ENCODE measurements around the gene CCDC14. TPM values are rescaled to one million over a fixed set of nuclear protein-coding genes. Genes with fewer than 3 reads are reported as not detected.
"Not testable (repeated sequence)": the region's sequence is repeated elsewhere in the genome, so short reads cannot be mapped to it uniquely, and the experiment has no call there.

Gene CCDC14
- total RNA-seq, 1 donor from 2014 or later, result 11.8 TPM

DNA sequence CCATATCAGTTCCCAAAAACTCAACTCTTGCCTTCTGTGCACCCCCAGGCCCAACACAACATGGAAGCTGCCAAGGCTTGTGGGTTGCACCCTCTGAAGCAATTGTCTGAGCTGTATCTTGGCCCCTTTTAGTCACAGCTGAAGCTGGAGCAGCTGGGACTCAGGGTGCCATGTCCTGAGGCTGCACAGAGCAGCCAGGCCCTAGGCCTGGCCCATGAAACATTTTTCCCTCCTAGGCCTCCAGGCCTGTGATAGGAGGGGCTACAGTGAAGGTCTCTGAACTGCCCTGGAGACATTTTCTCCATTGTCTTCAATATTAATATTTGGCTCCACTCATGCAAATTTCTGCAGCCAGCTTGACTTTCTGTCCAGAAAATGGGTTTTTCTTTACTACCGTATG is 68.8 kb downstream of the CCDC14 start:
- no peak for ATAC-seq

DNA sequence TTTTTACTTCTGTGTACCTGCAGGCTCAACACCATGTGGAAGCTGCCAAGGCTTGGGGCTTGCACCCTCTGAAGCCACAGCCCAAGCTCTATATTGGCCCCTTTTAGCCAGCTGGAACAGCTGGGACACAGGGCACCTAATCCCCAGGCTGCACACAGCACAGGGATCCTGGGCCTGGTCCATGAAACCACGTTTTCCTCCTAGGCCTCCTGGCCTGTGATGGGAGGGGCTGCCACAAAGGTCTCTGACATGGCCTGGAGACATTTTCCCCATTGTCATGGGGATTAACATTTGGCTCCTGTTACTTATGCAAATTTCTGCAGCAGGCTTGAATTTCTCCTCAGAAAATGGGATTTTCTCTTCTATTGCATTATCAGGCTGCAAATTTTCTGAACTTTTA is 70.0 kb downstream of the CCDC14 start:
- not testable (repeated sequence) for ATAC-seq

DNA sequence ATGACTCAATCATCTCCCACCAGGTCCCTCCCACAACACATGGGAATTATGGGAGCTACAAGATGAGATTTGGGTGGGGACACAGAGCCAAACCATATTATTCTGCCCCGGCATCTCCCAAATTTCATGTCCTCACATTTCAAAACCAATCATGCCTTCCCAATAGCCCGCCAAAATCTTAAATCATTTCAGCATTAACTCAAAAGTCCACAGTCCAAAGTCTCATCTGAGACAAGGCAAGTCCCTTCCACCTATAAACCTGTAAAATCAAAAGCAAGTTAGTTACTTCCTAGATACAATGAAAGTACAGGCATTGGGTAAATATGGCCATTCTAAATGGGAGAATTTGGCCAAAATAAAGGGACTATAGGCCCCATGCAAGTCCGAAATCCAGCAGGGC is 70.9 kb downstream of the CCDC14 start:
- not testable (repeated sequence) for ATAC-seq

DNA sequence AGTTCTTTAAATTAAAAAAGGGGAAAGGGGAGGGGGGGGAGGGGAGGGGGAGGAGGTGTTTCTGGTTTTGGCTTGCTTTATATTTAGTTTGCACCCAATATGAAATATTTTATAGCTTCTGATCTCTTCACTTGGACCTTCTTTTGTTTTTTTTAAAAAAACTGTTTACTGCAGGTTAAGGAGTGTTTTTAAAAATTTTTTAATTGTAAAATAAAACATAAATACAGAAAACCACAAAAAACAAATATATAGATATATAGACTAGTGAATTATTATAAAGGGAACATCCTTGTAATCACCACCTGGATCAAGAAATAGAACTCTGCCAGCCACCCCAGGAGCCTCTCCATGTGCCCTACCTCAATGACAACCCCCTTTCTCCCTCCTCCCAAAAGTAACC is 76.0 kb downstream of the CCDC14 start:
- ATAC-seq, result no peak

DNA sequence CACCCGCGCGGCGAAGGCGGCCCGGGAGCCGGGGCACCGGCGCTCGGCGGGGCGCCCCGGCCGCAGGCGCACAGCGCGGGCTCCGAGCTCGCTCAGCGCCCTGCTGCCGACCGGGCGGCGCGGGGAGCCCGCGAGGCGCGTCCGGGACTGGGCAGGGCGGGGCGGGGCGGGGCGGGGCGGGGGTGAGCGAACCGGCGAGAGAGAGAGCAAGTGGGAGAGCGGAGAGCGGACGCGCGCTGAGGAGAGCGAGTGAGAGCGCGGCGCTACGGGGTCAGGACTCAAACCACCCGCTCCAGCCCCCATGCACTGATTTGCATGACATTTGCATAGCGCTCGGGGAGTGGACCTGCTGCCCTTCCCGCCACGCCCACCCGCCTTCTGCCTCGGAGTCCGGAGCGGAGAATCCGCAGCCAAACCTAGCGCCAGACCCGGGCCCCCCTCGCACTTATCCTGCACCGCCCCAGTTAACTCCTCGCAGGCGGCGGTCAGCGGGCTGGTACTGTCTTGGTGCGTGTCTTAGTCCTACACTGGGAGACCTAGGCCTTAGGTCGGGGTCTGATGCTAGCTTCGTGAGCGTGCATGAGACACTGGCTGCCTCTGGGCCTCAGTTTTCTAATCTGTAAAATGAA is 76.7 kb downstream of the CCDC14 start, which contains the start of gene MYLK:
TSS of gene MYLK (minus strand) at position 130 of the 629 bp plus-strand sequence. CDS start 90,491 bp downstream, outside the sequence.
- peak; percentile 89 for ATAC-seq

DNA sequence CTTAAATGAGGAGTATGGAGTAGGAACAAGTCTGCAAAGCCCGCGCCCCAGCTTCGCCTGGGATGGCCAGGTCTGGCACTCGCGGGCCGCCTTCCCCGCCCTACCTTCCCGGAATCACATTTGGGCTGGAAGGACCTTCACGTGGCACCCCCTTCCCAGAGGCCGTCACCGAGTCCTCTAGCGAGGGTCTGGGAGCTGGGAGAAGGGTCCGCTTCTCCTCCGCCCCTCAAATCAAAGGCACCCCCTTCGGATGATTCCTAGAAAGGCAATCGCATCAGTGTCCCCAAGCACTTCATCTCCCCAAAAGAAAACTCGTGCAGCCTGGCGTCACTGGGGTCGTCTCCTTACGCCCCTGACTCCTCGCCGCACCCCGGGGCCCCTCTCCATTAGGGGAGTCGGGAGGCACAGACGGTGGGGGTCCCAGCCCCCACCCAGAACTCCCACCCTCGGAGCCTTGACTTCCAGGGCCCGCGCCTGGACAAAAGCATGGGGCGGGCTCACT is 77.3 kb downstream of the CCDC14 start:
- peak; percentile 20 for ATAC-seq

DNA sequence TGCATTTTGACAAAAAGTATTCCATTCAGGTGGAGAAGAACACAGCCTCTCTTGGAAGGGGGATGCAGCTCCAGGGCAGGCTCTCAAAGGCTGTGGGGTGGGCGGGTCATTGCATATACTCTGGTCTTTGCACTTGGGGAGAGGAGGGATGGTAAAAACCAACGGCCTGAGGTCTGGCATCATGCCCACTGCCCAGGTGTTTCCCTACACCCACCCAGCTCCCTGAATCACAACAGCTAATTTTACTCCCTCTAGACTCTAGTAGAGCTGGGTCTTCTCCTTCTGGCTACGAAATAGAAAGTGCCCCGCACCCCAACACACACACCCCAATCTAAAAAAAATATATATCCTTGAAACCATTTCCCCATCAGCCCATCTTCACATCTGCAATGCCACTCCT is 77.9 kb downstream of the CCDC14 start:
- ATAC-seq, result no peak

DNA sequence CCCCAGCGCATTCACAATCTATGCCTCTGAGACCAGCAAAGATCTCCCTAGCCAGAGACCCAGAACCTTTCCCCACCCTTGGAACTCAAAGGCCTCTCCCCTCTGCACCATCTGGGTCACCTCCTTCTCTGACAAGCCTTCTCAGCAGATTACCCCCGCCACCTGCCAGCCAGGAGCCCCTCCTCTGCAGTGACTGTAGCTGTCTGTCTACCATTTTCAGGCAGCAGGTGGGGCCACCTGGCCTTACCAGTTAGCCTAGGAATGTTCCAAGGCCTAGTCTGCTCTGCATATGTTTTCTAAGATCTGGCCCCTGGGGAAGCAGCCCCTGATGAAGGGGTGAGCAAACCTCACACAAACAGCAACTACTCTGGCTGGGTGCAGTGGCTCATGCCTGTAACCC is 79.3 kb downstream of the CCDC14 start:
- ATAC-seq, result no peak

DNA sequence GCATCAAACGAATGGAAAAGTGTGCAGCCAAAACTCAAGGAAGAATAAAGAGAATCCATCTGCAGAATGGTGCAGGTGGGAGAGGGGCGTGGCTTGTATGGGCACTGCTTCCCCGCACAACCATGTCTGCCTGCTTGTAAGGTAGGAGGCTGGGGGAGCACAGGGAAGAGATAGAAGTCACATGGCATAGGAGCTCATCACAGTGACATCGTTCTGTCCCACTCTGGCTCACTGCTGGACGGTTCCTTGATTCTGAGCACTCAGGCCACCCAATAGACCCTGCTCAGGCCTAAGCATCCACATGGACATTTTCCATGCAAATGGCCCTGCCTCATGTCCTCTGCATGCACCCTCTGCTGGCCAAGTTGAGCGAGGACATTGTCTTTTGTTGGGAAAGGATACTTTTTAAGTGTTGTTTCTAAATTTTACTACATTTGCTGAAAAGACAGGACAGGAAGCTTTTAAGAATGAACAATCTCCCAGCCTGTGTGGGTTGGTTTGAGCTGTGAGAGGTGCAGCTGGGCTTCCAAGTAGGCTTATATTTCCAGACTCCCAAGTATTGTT is 79.9 kb downstream of the CCDC14 start:
- no peak for ATAC-seq

DNA sequence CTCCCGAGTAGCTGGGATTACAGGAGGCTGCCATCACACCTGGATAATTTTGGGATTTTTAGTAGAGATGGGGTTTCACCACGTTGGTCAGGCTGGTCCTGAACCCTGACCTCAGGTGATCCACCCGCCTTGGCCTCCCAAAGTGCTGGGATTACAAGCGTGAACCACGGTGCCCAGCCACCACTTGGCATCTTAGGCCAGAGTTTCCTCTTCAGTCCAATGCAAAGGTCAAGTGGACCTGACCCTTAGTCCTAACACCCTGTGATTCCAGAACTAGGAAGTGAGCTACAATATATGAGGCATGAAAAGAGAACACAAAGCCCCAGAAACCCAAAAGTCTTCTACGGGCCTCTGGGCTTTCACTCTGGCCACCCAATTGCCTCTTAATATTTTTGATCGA is 82.2 kb downstream of the CCDC14 start:
- ATAC-seq, result no peak

DNA sequence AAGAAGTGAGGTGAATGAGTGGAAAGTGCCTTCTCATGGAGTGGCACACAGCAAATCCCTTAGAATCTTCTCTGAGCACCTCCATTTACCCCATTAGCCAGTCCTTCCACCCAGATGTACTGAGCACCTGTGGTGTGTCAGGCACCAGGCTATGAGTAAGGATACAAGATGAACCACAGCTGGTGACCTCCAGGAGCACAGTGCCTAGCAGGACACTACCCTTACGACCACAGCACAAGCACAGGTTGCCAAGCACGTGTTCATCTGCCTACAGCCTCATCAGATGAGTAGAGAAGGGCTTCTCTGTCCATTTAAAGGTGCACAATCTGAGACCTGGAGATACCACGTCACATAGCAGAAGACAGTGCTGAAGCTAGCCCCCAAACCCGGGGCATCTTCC is 83.1 kb downstream of the CCDC14 start:
- ATAC-seq, result no peak

DNA sequence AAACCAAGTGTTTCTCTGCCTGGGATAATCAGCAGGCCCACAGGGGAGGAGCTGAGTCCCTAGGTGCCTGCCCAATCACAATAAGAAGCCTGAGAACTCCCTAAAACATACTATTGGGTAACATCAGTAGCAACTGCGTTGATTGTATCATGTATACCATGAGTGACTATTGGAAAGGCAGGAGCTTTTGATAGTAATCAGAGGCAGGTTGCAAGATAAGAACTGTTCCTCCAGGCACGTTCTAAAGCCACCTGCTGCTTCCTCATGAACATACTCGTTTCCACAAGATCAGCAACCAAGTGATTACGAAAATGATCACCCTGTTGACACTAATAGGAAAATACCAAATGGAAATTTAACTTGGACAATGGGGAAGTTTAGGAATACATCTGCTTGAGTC is 83.6 kb downstream of the CCDC14 start:
- no peak for ATAC-seq

DNA sequence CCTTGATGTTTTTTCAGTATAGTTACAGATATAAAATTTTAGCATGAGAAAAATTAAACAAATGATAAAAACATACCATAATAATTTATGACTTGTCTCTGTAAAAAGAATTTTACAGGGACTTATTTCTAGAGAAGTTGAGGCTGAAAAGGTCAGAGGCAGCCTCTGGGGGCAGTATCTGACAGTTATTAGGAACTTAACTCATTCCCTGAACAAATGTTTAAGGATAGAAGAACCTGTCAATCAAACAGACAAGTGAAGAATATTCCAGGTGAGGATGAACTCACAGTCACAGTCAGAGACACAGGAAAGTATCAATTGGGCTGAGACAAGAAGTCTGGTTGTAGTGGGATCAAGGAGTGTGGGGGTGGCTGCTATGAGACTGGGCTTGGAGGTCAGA is 84.2 kb downstream of the CCDC14 start:
- no peak for ATAC-seq

DNA sequence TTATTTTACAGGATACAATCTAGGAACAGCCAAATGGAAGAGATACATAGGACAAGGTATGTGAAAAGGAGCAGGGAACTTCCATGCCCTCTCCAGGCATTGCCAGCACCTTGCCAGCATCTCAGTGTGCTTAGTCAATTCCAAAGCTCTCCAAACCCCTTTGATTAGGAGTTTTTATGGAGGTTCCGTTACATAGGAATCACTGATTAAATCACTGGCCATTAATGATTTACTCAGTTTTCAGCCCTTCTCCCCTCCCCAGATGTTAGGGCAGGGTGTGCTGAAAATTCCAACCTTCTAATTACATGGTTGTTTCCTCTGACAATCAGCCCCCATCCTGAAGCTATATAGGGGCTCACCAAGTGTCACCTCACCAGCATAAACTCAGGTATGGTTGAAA is 88.4 kb downstream of the CCDC14 start:
- no peak for ATAC-seq

DNA sequence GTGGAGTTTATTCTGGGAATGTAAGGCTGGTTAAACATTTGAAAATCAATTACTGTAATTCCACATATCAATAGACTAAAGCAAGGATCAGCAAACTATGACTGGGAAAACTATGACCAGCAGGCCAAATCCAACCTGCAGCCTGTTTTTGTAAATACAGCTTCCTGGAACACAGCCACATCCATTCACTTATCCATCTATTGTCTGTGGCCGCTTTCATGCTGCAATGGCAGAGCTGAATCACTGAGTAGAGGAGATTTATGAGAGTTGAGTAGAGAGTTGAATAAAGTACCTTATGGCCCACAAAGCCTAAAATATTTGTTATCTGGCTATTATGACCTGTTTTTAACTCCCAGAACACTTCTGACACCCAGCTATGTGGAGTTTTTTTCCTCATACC is 89.1 kb downstream of the CCDC14 start:
- ATAC-seq, result peak; percentile 62

DNA sequence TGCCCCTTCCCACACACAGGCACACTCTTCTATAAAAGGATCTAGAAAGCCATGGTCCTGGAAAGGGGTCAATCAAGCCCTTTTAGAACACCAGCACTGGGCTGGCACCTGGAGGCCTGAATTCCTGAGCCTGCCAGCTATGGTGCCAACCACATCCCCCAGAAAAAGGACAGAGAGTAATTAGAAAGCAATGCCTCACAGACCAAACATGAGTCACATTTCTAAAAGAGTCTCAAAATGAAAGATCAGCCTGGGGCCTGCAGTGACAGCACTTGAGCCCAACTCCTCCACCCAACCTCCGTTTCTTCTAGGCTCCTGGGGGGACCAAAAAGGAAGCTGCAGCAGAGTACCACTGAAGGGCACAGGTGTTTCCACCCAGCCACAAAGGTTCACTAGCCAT is 91.0 kb downstream of the CCDC14 start:
- ATAC-seq, result no peak

DNA sequence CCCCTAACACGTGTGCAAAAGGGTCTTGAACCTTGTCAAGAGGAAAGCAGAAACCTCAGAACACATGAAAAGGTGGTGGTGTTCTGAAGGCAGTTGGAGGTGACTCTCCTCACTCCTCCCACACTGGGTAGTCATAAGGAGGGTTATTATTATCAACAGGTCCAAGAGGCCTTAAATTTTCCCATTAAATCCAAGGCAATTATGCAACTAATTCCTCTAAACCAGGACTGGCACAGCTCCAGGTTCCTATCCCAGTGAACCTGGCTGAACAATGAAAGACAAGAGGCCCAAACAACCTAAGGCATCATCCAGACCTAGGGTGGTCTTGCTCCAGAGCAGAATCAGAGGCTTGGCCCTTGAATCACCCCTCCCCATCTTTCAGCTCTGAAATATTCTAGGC is 91.9 kb downstream of the CCDC14 start:
- no peak for ATAC-seq

DNA sequence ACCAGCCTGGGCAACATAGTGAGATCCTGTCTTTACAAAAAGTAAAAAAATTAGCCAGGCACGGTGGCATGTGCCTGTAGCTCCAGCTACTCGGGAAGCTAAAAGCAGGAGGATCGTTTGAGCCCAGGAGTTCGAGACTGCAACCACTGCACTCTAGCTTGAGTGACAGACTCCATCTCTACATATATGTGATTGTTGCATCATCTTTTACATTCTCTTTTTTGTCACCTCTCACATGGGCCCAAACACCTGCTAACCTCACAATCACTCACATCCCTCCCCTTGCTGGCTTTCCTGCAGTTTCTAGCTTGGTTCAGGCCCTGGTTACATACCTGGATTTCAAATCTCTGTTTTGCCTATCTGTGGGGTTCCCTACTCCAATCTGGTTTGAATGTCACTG is 96.3 kb downstream of the CCDC14 start:
- no peak for ATAC-seq

Other genes starting within 250 kb of the CCDC14 start
- gene MYLK, start 76.9 kb downstream of the CCDC14 start, total RNA-seq, result 16.6 TPM
- not detected for gene ROPN1, start 30.9 kb upstream of the CCDC14 start, total RNA-seq
- 22.0 TPM for gene KALRN, start 72.1 kb upstream of the CCDC14 start, total RNA-seq

All from esophagus mucosa (tissue), 1 donor.